Activated CD4-positive, alpha-beta T cell treated with anti-CD3 and anti-CD28 coated beads for 36 hours (primary cell): ENCODE measurements around the gene ACTR5. TPM values are rescaled to one million over a fixed set of nuclear protein-coding genes. Genes with fewer than 3 reads are reported as not detected.

Experiments used
- ATAC-seq: fragments of 200-7000 bp; cut with Tn5 transposase; one replicate; pipeline ENCODE4 v1.10.0; 2021; ENCODE audit warnings: mild to moderate bottlenecking, moderate library complexity
- CTCF ChIA-PET: fragments of 350-600 bp; sonication (Branson Sonifier 250); formaldehyde crosslinking; loops from one replicate; lab custom pipeline; 2021; ENCODE audit warnings: antibody characterized with exemption; lab: Charles Lee
- POLR2A ChIA-PET: fragments of 350-600 bp; sonication (Branson Sonifier 250); formaldehyde crosslinking; loops from one replicate; lab custom pipeline; 2021; ENCODE audit warnings: antibody characterized with exemption, inconsistent platforms; lab: Charles Lee
- DNase-seq: peaks from one replicate; pipeline ENCODE4 v3.0.0-alpha.2; 2020
- H3K27ac Mint-ChIP-seq: one replicate; pipeline ENCODE4 v1.8.0; 2021; ENCODE audit warnings: mixed read lengths
- H3K27me3 Mint-ChIP-seq: one replicate; pipeline ENCODE4 v1.8.0; 2021; ENCODE audit warnings: mixed read lengths
- H3K36me3 Mint-ChIP-seq: one replicate; pipeline ENCODE4 v1.8.0; 2021; ENCODE audit warnings: low read depth, mixed read lengths
- H3K4me1 Mint-ChIP-seq: one replicate; pipeline ENCODE4 v1.8.0; 2021; ENCODE audit warnings: mixed read lengths
- H3K4me3 Mint-ChIP-seq: one replicate; pipeline ENCODE4 v1.8.0; 2021; ENCODE audit warnings: mild to moderate bottlenecking, moderate library complexity, mixed read lengths
- H3K9me3 Mint-ChIP-seq: one replicate; pipeline ENCODE4 v1.8.0; 2021; ENCODE audit warnings: low read depth, mixed read lengths
- intact Hi-C, 2 experiments: fragments of 100-400 bp; cut with DNase I in 1 of 2; cut with micrococcal nuclease in 1 of 2; formaldehyde crosslinking; loops; one replicate each; pipeline versions ENCODE4 v1.14.2 to v1.15.1; 2022 to 2024; cut with DNase I, micrococcal nuclease
- total RNA-seq, 2 experiments: library from RNA; stranded (reverse); gene quantifications; one replicate each; pipeline ENCODE4 v1.2.3, GENCODE V29; 2021

Gene ACTR5
- total RNA-seq, 2 experiments from 2014 or later: 6.3 to 8.4 TPM

GRCh38 chr20:38723848-38724625, 24.2 kb upstream of the ACTR5 start, which contains the start of gene SLC32A1:
SLC32A1 (plus strand) TSS chr20:38724486; CDS start chr20:38724725, 239 bp downstream.
- Mint-ChIP-seq H3K4me3 (peak within 1 kb of the TSS; percentile 28), H3K4me1 (peaks cover 42% of the 10 kb centered on the region), H3K27me3 (peaks cover 81% of the 10 kb centered on the region), H3K36me3 (no peaks in the 10 kb centered on the region), H3K27ac (no peak within 1 kb of the TSS), H3K9me3 (no peaks in the 10 kb centered on the region)
- CTCF ChIA-PET: interaction anchor here (0.6 to 3.7 kb wide), 8 partner anchors 8 to 158 kb away, joined by 3 to 22 read pairs (median 3); no protein-coding TSS in a partner anchor
- POLR2A ChIA-PET: no interaction called here
- DNase-seq (peak; percentile 31), ATAC-seq (no peak)
- intact Hi-C loops: loop anchor here in 1 of 2 experiments (10.0 kb wide), 1 partner anchor 49 kb away; no protein-coding TSS in a partner anchor

DNA sequence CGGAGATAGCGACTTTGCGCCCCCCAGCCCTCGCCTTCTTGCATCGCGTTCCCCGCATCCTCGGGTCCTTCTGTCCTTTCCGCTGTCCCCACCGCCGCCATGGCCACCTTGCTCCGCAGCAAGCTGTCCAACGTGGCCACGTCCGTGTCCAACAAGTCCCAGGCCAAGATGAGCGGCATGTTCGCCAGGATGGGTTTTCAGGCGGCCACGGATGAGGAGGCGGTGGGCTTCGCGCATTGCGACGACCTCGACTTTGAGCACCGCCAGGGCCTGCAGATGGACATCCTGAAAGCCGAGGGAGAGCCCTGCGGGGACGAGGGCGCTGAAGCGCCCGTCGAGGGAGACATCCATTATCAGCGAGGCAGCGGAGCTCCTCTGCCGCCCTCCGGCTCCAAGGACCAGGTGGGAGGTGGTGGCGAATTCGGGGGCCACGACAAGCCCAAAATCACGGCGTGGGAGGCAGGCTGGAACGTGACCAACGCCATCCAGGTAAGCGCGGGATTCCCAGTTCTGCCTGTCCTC, 23.6 kb upstream of the ACTR5 start:
- H3K4me3 Mint-ChIP-seq: no peak overlapping the region
- no peaks in the 10 kb centered on the region for H3K36me3 Mint-ChIP-seq
- H3K27ac Mint-ChIP-seq: no peak overlapping the region

GRCh38 chr20:38725148-38725901, 22.9 kb upstream of the ACTR5 start:
- intact Hi-C loops: loop anchor here (5.0 to 10.0 kb wide), 4 partner anchors 51 to 1962 kb away; partner anchors contain the start of gene MAFB (in 1 of the 2)

More for the DNA sequence above, 23.6 kb upstream of the ACTR5 start:
- no peaks in the 10 kb centered on the region for H3K9me3 Mint-ChIP-seq
- intact Hi-C loops: loop anchor here (5.0 to 10.0 kb wide), 4 partner anchors 50 to 1963 kb away; partner anchors contain the start of gene MAFB (in 1 of the 2)
- H3K27me3 Mint-ChIP-seq: peaks cover 83% of the 10 kb centered on the region
- POLR2A ChIA-PET: no interaction called here
- CTCF ChIA-PET: interaction anchor here (0.6 to 3.7 kb wide), 8 partner anchors 9 to 237 kb away, joined by 3 to 22 read pairs (median 4); partner anchors contain the start of gene DHX35
- DNase-seq (peak; percentile 8), ATAC-seq (no peak)
- peaks cover 46% of the 10 kb centered on the region for H3K4me1 Mint-ChIP-seq

GRCh38 chr20:38725931-38726803, 22.1 kb upstream of the ACTR5 start:
- POLR2A ChIA-PET: no interaction called here
- DNase-seq (peak; percentile 76), ATAC-seq (peak; percentile 37)
- H3K9me3 Mint-ChIP-seq: no peaks in the 10 kb centered on the region
- peaks cover 57% of the 10 kb centered on the region for H3K4me1 Mint-ChIP-seq
- no peaks in the 10 kb centered on the region for H3K36me3 Mint-ChIP-seq
- CTCF ChIA-PET: interaction anchor here (0.6 to 3.7 kb wide), 13 partner anchors 10 to 716 kb away, joined by 3 to 22 read pairs (median 3); no protein-coding TSS in a partner anchor
- intact Hi-C loops: loop anchor here (1.0 to 10.0 kb wide), 6 partner anchors 51 to 1961 kb away; partner anchors contain the start of gene MAFB (in 1 of the 2)
- H3K27me3 Mint-ChIP-seq: peaks cover 87% of the 10 kb centered on the region
- no peak overlapping the region for H3K4me3 Mint-ChIP-seq
- H3K27ac Mint-ChIP-seq: no peak overlapping the region

More at GRCh38 chr20:38725148-38725901, 22.9 kb upstream of the ACTR5 start:
- ChIA-PET CTCF (interaction anchor here (0.6 to 3.7 kb wide), 9 partner anchors 9 to 238 kb away, joined by 3 to 22 read pairs (median 5); partner anchors contain the start of gene DHX35), POLR2A (no interaction called here)
- Mint-ChIP-seq H3K4me1 (peaks cover 51% of the 10 kb centered on the region), H3K9me3 (no peaks in the 10 kb centered on the region), H3K4me3 (peak overlapping the region; percentile 28), H3K36me3 (no peaks in the 10 kb centered on the region), H3K27me3 (peaks cover 88% of the 10 kb centered on the region), H3K27ac (no peak overlapping the region)
- ATAC-seq (no peak), DNase-seq (peak; percentile 11)

GRCh38 chr20:38726804-38727606, 21.3 kb upstream of the ACTR5 start:
- ChIA-PET CTCF (interaction anchor here (0.5 to 3.7 kb wide), 11 partner anchors 11 to 717 kb away, joined by 3 to 22 read pairs (median 4); no protein-coding TSS in a partner anchor), POLR2A (no interaction called here)
- Mint-ChIP-seq H3K4me1 (peaks cover 60% of the 10 kb centered on the region), H3K27me3 (peaks cover 83% of the 10 kb centered on the region), H3K9me3 (no peaks in the 10 kb centered on the region), H3K27ac (no peak overlapping the region), H3K4me3 (peak overlapping the region; percentile 36), H3K36me3 (no peaks in the 10 kb centered on the region)
- ATAC-seq (peak; percentile 45), DNase-seq (peak; percentile 88)
- intact Hi-C loops: loop anchor here (1.0 to 10.0 kb wide), 9 partner anchors 21 to 1960 kb away; partner anchors contain the start of genes ACTR5 (in 1 of the 2) and MAFB (in 1 of the 2)

GRCh38 chr20:38727607-38728190, 20.6 kb upstream of the ACTR5 start:
- peaks cover 60% of the 10 kb centered on the region for H3K4me1 Mint-ChIP-seq
- DNase-seq (peak; percentile 25), ATAC-seq (peak; percentile 14)
- ChIA-PET CTCF (interaction anchor here (0.7 kb wide), 1 partner anchor 179 kb away, joined by 3 read pairs; no protein-coding TSS in a partner anchor), POLR2A (no interaction called here)
- no peaks in the 10 kb centered on the region for H3K9me3 Mint-ChIP-seq
- intact Hi-C loops: loop anchor here (1.0 to 10.0 kb wide), 8 partner anchors 21 to 1960 kb away; partner anchors contain the start of genes ACTR5 (in 1 of the 2) and MAFB (in 1 of the 2)
- H3K27ac Mint-ChIP-seq: no peak overlapping the region
- peaks cover 82% of the 10 kb centered on the region for H3K27me3 Mint-ChIP-seq
- no peaks in the 10 kb centered on the region for H3K36me3 Mint-ChIP-seq
- H3K4me3 Mint-ChIP-seq: peak overlapping the region; percentile 36

DNA sequence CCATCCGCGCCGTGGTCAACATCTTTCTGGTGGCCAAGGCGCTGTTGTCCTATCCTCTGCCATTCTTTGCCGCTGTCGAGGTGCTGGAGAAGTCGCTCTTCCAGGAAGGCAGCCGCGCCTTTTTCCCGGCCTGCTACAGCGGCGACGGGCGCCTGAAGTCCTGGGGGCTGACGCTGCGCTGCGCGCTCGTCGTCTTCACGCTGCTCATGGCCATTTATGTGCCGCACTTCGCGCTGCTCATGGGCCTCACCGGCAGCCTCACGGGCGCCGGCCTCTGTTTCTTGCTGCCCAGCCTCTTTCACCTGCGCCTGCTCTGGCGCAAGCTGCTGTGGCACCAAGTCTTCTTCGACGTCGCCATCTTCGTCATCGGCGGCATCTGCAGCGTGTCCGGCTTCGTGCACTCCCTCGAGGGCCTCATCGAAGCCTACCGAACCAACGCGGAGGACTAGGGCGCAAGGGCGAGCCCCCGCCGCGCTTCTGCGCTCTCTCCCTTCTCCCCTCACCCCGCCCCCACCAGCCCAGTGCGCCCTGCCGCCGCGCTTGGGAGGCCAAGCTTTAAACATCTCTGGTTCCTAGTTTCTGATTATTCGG, 20.0 kb upstream of the ACTR5 start:
- no peak for ATAC-seq
- H3K36me3 Mint-ChIP-seq: no peaks in the 10 kb centered on the region
- DNase-seq: peak; percentile 28
- ChIA-PET POLR2A (no interaction called here), CTCF (interaction anchor here (0.7 to 1.6 kb wide), 5 partner anchors 20 to 321 kb away, joined by 3 to 4 read pairs (median 3); partner anchors contain the start of gene ACTR5)
- H3K4me1 Mint-ChIP-seq: peaks cover 56% of the 10 kb centered on the region
- H3K9me3 Mint-ChIP-seq: no peaks in the 10 kb centered on the region
- peaks cover 81% of the 10 kb centered on the region for H3K27me3 Mint-ChIP-seq
- no peak overlapping the region for H3K27ac Mint-ChIP-seq
- peak overlapping the region; percentile 36 for H3K4me3 Mint-ChIP-seq
- intact Hi-C loops: loop anchor here (5.0 to 10.0 kb wide), 4 partner anchors 53 to 1959 kb away; partner anchors contain the start of gene MAFB (in 1 of the 2)

- Mint-ChIP-seq H3K4me1 (peaks cover 53% of the 10 kb centered on the region), H3K9me3 (no peaks in the 10 kb centered on the region), H3K27ac (no peak overlapping the region), H3K36me3 (no peaks in the 10 kb centered on the region), H3K27me3 (peaks cover 85% of the 10 kb centered on the region), H3K4me3 (peak overlapping the region; percentile 18)
- POLR2A ChIA-PET: no interaction called here
- intact Hi-C loops: loop anchor here (5.0 to 10.0 kb wide), 4 partner anchors 54 to 1958 kb away; partner anchors contain the start of gene MAFB (in 1 of the 2)
- ATAC-seq: no peak
- CTCF ChIA-PET: interaction anchor here (0.6 to 1.6 kb wide), 7 partner anchors 9 to 320 kb away, joined by 3 to 4 read pairs (median 3); partner anchors contain the start of gene ACTR5
- DNase-seq: peak; percentile 41
Observed at GRCh38 chr20:38728911-38729642, 19.2 kb upstream of the ACTR5 start.
